Measurements from ENCODE around the gene CCDC172.

DNA sequence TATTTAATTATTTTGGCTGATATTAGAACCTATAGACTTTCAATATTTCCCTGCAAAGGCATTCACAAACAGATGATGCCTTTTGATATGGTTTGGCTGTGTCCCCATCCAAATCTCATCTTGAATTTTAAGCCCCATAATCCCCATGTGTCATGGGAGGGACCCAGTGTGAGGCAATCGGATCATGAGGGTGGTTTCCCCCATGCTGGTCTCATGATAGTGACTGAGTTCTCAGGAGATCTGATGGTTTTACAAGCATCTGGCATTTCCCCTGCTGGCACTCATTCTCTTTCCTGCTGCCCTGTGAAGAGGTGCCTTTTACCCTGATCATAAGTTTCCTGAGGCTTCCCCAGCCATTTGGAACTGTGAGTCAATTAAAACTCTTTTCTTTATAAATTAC lies 94.1 kb downstream of the CCDC172 start:
- TF ChIP-seq, protein P1, sequence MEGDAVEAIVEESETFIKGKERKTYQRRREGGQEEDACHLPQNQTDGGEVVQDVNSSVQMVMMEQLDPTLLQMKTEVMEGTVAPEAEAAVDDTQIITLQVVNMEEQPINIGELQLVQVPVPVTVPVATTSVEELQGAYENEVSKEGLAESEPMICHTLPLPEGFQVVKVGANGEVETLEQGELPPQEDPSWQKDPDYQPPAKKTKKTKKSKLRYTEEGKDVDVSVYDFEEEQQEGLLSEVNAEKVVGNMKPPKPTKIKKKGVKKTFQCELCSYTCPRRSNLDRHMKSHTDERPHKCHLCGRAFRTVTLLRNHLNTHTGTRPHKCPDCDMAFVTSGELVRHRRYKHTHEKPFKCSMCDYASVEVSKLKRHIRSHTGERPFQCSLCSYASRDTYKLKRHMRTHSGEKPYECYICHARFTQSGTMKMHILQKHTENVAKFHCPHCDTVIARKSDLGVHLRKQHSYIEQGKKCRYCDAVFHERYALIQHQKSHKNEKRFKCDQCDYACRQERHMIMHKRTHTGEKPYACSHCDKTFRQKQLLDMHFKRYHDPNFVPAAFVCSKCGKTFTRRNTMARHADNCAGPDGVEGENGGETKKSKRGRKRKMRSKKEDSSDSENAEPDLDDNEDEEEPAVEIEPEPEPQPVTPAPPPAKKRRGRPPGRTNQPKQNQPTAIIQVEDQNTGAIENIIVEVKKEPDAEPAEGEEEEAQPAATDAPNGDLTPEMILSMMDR (IDR thresholded peaks at IDR 0.05) = no peak
- TF ChIP-seq EZH2 (IDR thresholded peaks at IDR 0.05) (no peak), EZH2phosphoT487 (IDR thresholded peaks at IDR 0.05) (no peak)
